OCI-LY1 (cell line): ENCODE results near the gene RCAN3.

Experiments used
- H2AFZ ChIP-seq: fragments of 200-600 bp; sonication (generic), shearing (Covaris generic); 2 replicates; pipeline ENCODE4 v1.6.0; 2014; ENCODE audit warnings: antibody characterized with exemption, mild to moderate bottlenecking, low read length
- H3F3A ChIP-seq: fragments of 200-600 bp; sonication (generic), shearing (Covaris generic); 2 replicates; pipeline ENCODE4 v1.6.0; 2014; ENCODE audit warnings: mild to moderate bottlenecking, antibody characterized with exemption, low read length, moderate library complexity; ENCODE audit not compliant: insufficient read depth
- H3K27ac ChIP-seq: fragments of 200-600 bp; sonication (generic); 2 replicates; pipeline ENCODE4 v1.5.1; 2014; ENCODE audit warnings: low read length, mixed run types, mild to moderate bottlenecking, low read depth; ENCODE audit not compliant: poor library complexity, severe bottlenecking
- H3K27me3 ChIP-seq: fragments of 200-600 bp; sonication (generic); 2 replicates; pipeline ENCODE4 v1.6.0; 2014; ENCODE audit warnings: antibody characterized with exemption, mild to moderate bottlenecking, low read length, moderate library complexity; ENCODE audit not compliant: insufficient read depth
- H3K36me3 ChIP-seq: fragments of 200-600 bp; sonication (generic); 2 replicates; pipeline ENCODE4 v1.6.1; 2014; ENCODE audit warnings: mild to moderate bottlenecking, antibody characterized with exemption, low read length, moderate library complexity, mixed read lengths; ENCODE audit not compliant: insufficient read depth
- H3K4me1 ChIP-seq: fragments of 200-600 bp; sonication (generic); 2 replicates; pipeline ENCODE4 v1.5.1; 2014; ENCODE audit warnings: mild to moderate bottlenecking, low read length, moderate library complexity; ENCODE audit not compliant: insufficient read depth, severe bottlenecking
- H3K4me2 ChIP-seq: fragments of 200-600 bp; sonication (generic), shearing (Covaris generic); 2 replicates; pipeline ENCODE4 v1.6.1; 2014; ENCODE audit warnings: low read length
- H3K4me3 ChIP-seq: fragments of 200-600 bp; sonication (generic); 2 replicates; pipeline ENCODE4 v1.5.1; 2014; ENCODE audit warnings: low read length, low read depth, mild to moderate bottlenecking, mixed read lengths; ENCODE audit not compliant: poor library complexity, severe bottlenecking
- H3K79me2 ChIP-seq: fragments of 200-600 bp; shearing (Covaris generic); 2 replicates; pipeline ENCODE4 v1.6.1; 2016; ENCODE audit warnings: mixed run types, low read length, mixed read lengths; ENCODE audit not compliant: insufficient read depth
- H3K9ac ChIP-seq: fragments of 200-600 bp; sonication (generic), shearing (Covaris generic); 2 replicates; pipeline ENCODE4 v1.6.1; 2014; ENCODE audit warnings: mild to moderate bottlenecking, low read length, mixed read lengths
- H3K9me2 ChIP-seq: fragments of 200-600 bp; sonication (generic), shearing (Covaris generic); 2 replicates; pipeline ENCODE4 v1.6.1; 2014; ENCODE audit warnings: low read depth, mild to moderate bottlenecking, low read length, mixed read lengths
- H3K9me3 ChIP-seq: fragments of 200-600 bp; shearing (Covaris generic); 2 replicates; pipeline ENCODE4 v1.6.1; 2014; ENCODE audit warnings: low read length, mixed read lengths
- H4K20me1 ChIP-seq: fragments of 200-600 bp; sonication (generic), shearing (Covaris generic); 2 replicates; pipeline ENCODE4 v1.6.0; 2016; ENCODE audit warnings: mild to moderate bottlenecking, low read length; ENCODE audit not compliant: insufficient read depth
- EZH2 ChIP-seq: fragments of 200-600 bp; sonication (generic), shearing (Covaris generic); IDR thresholded peaks from 2 replicates; pipeline ENCODE4 v1.8.0; 2017; ENCODE audit warnings: borderline replicate concordance, mixed run types, mild to moderate bottlenecking, antibody characterized with exemption, low read length, moderate library complexity, mixed read lengths
- TF ChIP-seq, protein P1 (sequence below): fragments of 200-600 bp; sonication (generic), shearing (Covaris generic); IDR thresholded peaks from 2 replicates; pipeline ENCODE4 v1.5.1; 2017; ENCODE audit warnings: mild to moderate bottlenecking, antibody characterized with exemption, low read length, moderate library complexity, mixed read lengths

Gene RCAN3

DNA sequence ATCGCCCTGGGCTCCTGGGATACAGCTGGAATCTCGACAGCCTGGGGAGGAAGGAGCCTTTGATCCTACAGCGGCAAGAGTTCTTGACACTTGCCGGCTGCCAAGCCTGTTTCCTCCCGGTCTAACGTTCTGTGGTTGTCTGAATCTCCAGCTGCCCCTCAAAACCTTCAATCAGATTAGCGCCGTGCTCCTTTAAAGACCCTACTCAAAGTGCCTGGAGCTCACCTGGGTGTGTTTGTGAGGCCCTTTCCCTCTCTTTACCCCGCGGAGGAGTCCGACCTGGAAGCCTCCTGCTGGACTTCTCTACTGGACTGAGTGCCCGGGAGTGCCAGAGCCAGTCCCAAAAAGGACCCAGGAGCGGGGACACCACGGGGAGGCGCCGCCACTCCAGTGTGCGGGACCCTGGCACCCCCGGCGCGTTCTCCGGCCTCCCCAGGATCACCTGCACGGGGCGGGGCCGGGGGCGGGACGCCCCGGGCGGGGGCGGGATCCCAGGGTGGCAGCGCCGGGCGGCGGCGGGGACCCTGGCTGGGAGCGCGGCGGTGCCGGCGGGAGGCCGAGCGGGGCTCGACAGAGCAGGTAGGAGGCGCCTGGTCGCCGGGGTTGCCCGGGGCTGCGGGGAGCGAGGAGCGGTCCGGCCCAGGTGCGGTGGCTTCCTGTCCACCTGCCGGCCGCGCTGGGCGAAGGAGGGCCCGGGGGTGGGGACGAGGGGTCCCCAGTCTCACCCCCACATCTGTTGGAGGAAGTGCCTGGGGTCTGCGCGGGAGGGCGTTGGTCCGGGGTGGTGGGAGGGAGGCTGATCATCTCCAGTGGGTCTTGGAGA lies 53.2 kb downstream of the RCAN3 start, which contains the start of gene NCMAP:
Gene NCMAP (plus strand): TSS at position 497 of the 823 bp plus-strand sequence. CDS start 39,344 bp downstream, outside the sequence.
- Histone ChIP-seq H3K27me3 (no peaks in the 10 kb centered on the region), H3K9ac (no peak within 1 kb of the TSS), H3K9me3 (no peaks in the 10 kb centered on the region), H4K20me1 (no peaks in the 10 kb centered on the region), H3K79me2 (no peaks in the 10 kb centered on the region), H3K36me3 (no peaks in the 10 kb centered on the region), H3F3A (no peaks in the 10 kb centered on the region), H3K4me1 (peaks cover 10% of the 10 kb centered on the region), H3K4me2 (peak within 1 kb of the TSS; percentile 61), H2AFZ (no peak within 1 kb of the TSS), H3K9me2 (no peaks in the 10 kb centered on the region), H3K27ac (no peak within 1 kb of the TSS), H3K4me3 (peak within 1 kb of the TSS; percentile 26)
- no peak for TF ChIP-seq EZH2
- TF ChIP-seq, protein P1, sequence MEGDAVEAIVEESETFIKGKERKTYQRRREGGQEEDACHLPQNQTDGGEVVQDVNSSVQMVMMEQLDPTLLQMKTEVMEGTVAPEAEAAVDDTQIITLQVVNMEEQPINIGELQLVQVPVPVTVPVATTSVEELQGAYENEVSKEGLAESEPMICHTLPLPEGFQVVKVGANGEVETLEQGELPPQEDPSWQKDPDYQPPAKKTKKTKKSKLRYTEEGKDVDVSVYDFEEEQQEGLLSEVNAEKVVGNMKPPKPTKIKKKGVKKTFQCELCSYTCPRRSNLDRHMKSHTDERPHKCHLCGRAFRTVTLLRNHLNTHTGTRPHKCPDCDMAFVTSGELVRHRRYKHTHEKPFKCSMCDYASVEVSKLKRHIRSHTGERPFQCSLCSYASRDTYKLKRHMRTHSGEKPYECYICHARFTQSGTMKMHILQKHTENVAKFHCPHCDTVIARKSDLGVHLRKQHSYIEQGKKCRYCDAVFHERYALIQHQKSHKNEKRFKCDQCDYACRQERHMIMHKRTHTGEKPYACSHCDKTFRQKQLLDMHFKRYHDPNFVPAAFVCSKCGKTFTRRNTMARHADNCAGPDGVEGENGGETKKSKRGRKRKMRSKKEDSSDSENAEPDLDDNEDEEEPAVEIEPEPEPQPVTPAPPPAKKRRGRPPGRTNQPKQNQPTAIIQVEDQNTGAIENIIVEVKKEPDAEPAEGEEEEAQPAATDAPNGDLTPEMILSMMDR, result no peak

DNA sequence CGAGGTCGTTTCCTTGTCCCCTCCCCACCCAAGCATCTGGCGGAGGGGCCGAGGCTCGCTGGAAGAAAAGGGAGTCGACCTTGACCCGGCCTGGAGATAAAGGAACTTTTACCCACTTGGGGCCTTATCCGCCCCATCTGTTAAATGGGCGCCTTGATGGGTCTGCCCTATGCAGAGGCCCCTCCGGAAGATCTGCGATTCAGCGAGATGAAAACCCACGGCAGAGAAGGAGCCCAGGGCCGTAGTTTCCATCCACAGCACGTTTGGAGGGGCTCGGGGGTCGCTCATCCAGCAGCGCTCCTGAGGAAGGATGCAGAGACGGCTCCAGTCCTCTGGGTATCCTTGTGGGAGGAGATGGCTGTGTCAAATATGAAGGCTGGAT lies 53.8 kb downstream of the RCAN3 start:
- H3K36me3 ChIP-seq, result no peaks in the 10 kb centered on the region
- H4K20me1 ChIP-seq, result no peaks in the 10 kb centered on the region
- H3K4me3 ChIP-seq, result peak overlapping the region; percentile 26
- H3K79me2 ChIP-seq, result no peaks in the 10 kb centered on the region
- H3K27ac ChIP-seq, result no peak overlapping the region
- no peak for TF ChIP-seq EZH2
- TF ChIP-seq, protein P1, result no peak
- no peaks in the 10 kb centered on the region for H3K27me3 ChIP-seq
- H3K9me2 ChIP-seq, result no peaks in the 10 kb centered on the region
- peaks cover 10% of the 10 kb centered on the region for H3K4me1 ChIP-seq
- no peak overlapping the region for H3K9ac ChIP-seq
- H2AFZ ChIP-seq, result no peak overlapping the region
- peak overlapping the region; percentile 61 for H3K4me2 ChIP-seq
- H3F3A ChIP-seq, result no peaks in the 10 kb centered on the region
- H3K9me3 ChIP-seq, result no peaks in the 10 kb centered on the region

DNA sequence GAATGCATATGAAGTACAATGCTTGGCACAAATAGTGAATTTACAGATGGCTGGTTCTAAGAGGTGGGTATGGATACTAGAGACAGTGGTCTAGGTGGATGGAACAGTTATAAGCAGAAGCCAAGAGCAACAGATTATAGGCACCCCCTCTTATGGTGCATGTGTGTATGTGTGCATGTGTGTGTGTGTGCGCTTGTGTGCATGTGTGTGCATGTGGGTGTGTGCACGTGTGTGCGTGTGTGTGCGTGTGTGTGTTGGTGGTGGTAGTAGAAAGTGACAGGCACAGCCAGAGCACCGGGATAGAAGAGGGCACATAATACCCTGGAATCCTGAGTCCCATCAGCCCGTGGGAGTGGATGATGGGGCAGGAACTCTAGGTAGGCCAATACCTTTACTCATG lies 54.6 kb downstream of the RCAN3 start:
- Histone ChIP-seq H3K9ac (no peak overlapping the region), H3K27ac (no peak overlapping the region), H3K79me2 (no peaks in the 10 kb centered on the region), H3K9me2 (no peaks in the 10 kb centered on the region), H3K36me3 (no peaks in the 10 kb centered on the region), H4K20me1 (no peaks in the 10 kb centered on the region), H2AFZ (no peak overlapping the region), H3K4me3 (no peak overlapping the region), H3K27me3 (no peaks in the 10 kb centered on the region), H3F3A (no peaks in the 10 kb centered on the region), H3K4me1 (peaks cover 10% of the 10 kb centered on the region), H3K4me2 (no peak overlapping the region), H3K9me3 (no peaks in the 10 kb centered on the region)
- TF ChIP-seq, protein P1, result no peak
- no peak for TF ChIP-seq EZH2
